GM12801 (cell line): Measurements from ENCODE around the gene SLC29A4.

ENCODE experiments used
- TF ChIP-seq, protein P1 (sequence below): IDR thresholded peaks from one replicate; pipeline ENCODE4 v1.5.1; 2011; ENCODE audit warnings: control low read depth; ENCODE audit not compliant: insufficient read length; ENCODE audit errors: extremely low read depth

SLC29A4 gene

DNA sequence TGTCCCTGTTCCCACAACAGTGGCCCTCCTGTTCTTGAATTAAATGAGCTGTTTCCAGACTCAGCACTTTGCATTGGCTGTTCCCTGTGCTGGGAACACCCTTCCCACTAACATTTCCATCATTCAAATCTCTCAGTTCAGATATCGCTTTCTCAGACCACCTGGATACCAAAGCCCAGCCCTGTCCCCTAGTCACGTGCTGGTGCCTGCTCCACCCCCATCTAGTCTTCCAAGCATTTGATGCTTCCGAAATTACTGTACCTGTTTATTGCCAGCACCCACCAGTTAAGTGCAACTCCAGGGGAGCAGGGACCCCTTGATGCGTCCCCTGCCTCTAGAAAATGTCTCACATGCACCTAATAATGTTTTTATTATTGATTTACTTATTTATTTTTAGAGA, 3.0 kb upstream of the SLC29A4 start:
- TF ChIP-seq, protein P1, sequence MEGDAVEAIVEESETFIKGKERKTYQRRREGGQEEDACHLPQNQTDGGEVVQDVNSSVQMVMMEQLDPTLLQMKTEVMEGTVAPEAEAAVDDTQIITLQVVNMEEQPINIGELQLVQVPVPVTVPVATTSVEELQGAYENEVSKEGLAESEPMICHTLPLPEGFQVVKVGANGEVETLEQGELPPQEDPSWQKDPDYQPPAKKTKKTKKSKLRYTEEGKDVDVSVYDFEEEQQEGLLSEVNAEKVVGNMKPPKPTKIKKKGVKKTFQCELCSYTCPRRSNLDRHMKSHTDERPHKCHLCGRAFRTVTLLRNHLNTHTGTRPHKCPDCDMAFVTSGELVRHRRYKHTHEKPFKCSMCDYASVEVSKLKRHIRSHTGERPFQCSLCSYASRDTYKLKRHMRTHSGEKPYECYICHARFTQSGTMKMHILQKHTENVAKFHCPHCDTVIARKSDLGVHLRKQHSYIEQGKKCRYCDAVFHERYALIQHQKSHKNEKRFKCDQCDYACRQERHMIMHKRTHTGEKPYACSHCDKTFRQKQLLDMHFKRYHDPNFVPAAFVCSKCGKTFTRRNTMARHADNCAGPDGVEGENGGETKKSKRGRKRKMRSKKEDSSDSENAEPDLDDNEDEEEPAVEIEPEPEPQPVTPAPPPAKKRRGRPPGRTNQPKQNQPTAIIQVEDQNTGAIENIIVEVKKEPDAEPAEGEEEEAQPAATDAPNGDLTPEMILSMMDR = no peak

DNA sequence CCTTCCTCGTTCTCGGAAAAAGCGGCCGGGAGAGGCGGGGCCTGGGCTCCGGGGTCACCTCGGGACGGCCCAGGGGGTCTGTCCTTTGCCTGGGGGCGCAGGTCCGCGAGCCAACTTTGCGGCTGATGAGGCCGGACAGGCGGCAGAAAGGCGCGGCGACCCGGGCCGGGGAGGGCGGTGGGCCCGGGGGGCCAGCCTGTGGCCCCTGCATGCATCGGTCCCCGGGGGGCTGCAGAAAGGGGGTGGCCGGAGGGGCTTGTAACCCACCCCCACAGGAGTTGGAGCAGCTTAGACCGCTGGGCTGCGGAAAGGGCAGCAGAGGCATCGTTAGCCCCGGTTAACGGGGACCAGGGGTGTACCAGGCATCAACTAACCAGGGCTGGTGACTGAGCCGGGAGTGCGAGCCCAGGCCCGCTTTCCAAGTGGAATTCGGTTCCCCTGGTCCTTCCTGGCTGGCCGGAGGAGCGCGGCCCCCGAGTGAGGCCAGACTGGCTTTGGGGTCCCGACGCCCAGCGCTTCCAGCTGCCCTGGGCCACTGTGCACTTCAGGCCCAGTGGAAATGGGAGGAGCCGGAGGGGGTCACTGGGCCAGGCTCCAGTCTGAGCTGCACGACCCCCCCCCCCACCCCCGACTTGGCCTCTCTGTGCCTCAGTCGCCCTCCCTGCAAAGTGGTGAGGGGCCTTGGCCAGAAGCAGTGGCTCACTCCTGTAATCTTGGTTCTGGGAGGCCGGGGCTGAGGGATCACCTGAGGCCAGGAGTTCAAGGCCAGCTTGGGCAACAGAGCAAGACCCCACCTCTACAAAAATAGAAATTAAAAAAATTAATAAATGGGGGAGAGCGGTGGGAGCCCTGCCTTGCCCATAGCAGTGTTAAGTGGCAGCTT, 919 bp downstream of the SLC29A4 start:
- TF ChIP-seq, protein P1 = no peak

DNA sequence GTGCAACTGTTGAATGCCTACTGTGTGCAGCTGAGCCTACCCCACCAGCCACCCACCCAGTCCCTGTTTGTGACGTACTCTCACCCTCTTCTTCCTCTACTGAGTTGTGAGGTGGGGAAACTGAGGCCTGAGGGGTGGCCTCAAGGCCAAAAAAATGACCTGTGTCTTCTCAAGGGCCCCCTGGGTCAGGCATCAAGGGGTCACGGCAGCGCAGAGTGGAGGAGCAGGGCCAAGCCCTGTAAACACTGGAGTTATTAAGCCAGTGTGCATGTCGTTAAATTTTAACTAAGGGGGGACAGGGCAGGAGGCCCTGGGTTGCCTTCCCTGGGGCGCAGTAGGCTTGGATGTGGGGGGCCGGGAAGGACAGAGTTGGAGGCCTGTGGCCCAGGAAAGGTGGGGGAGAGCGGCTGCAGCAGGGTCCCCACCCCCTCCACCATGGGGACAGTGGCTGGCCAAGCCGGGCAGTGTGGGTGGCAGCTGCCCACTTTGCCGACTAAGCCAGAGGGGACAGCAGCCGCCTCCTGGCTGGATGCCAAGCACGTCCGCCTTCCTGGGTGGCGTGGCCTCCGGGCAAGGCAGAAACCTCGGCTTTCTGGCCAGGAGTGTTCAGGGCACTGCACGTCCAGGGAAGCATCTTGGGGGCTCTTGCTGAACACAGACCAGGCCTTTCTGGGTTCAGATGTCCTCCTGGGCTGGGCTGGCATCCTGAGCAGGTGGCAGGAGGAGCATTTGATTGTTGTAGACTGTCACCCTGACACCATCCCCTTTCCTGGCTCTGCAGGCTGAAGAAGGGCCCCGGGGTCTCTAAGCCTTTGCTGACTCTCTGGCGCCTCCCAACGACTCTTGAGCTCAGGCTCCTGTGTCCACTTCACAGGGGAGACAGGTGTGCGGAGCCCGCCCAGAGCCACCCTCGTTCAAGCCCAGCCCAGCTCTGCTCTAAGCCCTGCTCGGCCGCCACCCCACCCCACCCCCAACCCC, 1.9 kb downstream of the SLC29A4 start:
- TF ChIP-seq, protein P1 = no peak

DNA sequence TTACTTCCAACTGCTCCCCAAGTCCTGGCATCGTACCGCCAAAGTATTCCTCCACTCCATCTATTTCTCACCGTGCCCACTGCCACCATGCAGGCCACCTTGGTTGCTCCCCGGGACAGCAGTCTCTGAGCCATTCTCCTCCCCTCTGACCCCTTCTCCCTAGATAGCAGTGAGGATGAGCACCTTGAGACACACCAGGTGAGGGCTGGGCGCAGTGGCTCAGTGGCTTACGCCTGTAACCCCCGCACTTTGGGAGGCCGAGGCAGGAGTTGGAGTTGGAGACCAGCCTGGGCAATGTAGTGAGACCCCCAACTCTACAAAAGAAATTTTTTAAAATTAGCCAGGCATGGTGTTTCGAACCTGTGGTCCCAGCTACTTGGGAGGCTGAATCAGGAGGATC, 4.2 kb downstream of the SLC29A4 start:
- TF ChIP-seq, protein P1 = no peak

DNA sequence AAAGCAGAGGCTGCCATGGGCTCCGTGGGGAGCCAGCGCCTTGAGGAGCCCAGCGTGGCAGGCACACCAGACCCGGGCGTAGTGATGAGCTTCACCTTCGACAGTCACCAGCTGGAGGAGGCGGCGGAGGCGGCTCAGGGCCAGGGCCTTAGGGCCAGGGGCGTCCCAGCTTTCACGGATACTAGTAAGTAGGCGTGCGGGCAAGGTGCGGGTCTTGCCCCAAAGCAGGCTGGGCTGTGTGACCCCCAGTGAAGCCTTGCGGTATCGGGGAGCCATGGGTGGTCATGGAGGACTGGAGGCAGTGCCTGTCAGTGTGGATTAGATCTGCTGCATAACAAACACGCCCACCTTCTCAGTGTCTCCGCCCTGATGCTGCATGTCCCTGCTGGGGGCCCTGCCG, 5.1 kb downstream of the SLC29A4 start:
- TF ChIP-seq, protein P1 = no peak

DNA sequence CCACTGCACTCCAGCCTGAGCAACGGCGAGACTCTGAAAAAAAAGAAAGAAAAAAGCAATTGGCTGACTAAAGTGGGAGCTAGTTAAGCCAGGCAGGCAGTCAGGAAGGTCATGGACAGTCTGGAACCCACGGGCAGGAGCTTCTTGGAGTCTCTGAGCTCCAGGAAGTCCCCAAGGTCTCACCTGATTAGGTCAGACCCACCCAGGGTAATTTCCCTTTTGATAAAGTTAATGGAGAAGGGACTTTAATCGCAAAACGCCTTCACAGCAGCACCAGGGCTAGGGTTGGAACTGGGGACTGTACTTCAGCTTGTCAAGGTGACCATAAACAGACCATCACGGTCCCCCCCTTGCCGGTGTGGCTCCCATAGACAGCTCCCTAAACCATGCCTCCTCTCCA, 6.6 kb downstream of the SLC29A4 start:
- TF ChIP-seq, protein P1 = no peak

DNA sequence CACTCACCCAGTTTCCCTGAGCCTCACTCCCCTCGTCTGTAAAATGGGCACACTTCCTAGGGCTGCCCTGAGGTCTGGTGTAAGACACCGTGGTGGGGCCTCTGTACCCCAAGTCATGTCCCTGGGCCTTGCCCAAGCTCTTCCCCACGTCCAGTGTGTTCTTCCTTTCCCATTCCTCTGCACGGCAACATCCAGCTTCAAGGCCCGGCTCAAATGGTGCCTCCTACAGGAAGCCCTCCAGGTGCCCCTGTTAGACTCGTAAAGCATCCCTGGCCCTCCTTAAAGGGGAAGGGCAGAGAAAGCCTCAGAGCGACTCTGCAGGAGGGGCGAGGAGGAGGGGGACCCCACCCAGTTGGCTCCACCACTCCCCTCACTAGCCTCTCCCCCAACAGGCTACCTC, 8.6 kb downstream of the SLC29A4 start:
- TF ChIP-seq, protein P1 = no peak
